GM19193 (cell line): ENCODE measurements around the gene ESRRB.

Experiments used
- POLR2A ChIP-seq: IDR thresholded peaks from 4 replicates; pipeline ENCODE4 v1.6.1; 2011; ENCODE audit not compliant: insufficient read depth, insufficient read length; ENCODE audit errors: extremely low read depth

Gene ESRRB

GRCh38 chr14:76439237-76439775, 63.4 kb downstream of the ESRRB start:
- no peak for TF ChIP-seq POLR2A

GRCh38 chr14:76446486-76446885, 70.5 kb downstream of the ESRRB start:
- TF ChIP-seq POLR2A: no peak

- TF ChIP-seq POLR2A: no peak
Observed at GRCh38 chr14:76446921-76447320, 71.0 kb downstream of the ESRRB start.

GRCh38 chr14:76450476-76450875, 74.5 kb downstream of the ESRRB start:
- TF ChIP-seq POLR2A: no peak

GRCh38 chr14:76456200-76456599, 80.3 kb downstream of the ESRRB start:
- no peak for TF ChIP-seq POLR2A

GRCh38 chr14:76456891-76457586, 81.1 kb downstream of the ESRRB start:
- TF ChIP-seq POLR2A: no peak

GRCh38 chr14:76457841-76458240, 81.9 kb downstream of the ESRRB start:
- TF ChIP-seq POLR2A: no peak

GRCh38 chr14:76461886-76462285, 85.9 kb downstream of the ESRRB start:
- no peak for TF ChIP-seq POLR2A

- no peak for TF ChIP-seq POLR2A
Observed at GRCh38 chr14:76462330-76462729, 86.4 kb downstream of the ESRRB start.

- TF ChIP-seq POLR2A: no peak
Observed at GRCh38 chr14:76463105-76463504, 87.2 kb downstream of the ESRRB start.

GRCh38 chr14:76464856-76465255, 88.9 kb downstream of the ESRRB start:
- no peak for TF ChIP-seq POLR2A

- TF ChIP-seq POLR2A: no peak
Observed at GRCh38 chr14:76465664-76466063, 89.7 kb downstream of the ESRRB start.

- no peak for TF ChIP-seq POLR2A
Observed at GRCh38 chr14:76467711-76468155, 91.8 kb downstream of the ESRRB start.

GRCh38 chr14:76472199-76472723, 96.3 kb downstream of the ESRRB start:
- TF ChIP-seq POLR2A: no peak

- no peak for TF ChIP-seq POLR2A
Observed at GRCh38 chr14:76473481-76474263, 97.7 kb downstream of the ESRRB start.
